ENCODE measurements around the gene IL16.

Gene IL16

GRCh38 chr15:81157939-81158223 is 38.8 kb upstream of the IL16 start:
- no peak for TF ChIP-seq MAX (IDR thresholded peaks at IDR 0.05)
- no peak for TF ChIP-seq EP300 (IDR thresholded peaks at IDR 0.05; ENCODE audit: borderline replicate concordance)
- TF ChIP-seq CEBPB (IDR thresholded peaks at IDR 0.05), result no peak
- TF ChIP-seq CREB1 (IDR thresholded peaks at IDR 0.05; ENCODE audit: low read depth), result no peak
- TF ChIP-seq TAF1 (IDR thresholded peaks at IDR 0.05; ENCODE audit: low read depth), result no peak
- TF ChIP-seq NFIC (IDR thresholded peaks at IDR 0.05), result no peak
- TF ChIP-seq EGR1 (IDR thresholded peaks at IDR 0.05), result no peak
- no peak for TF ChIP-seq RAD21 (IDR thresholded peaks at IDR 0.05; ENCODE audit: low read depth)

- TF ChIP-seq TEAD4 (IDR thresholded peaks at IDR 0.05), result no peak
- TF ChIP-seq FOXM1 (IDR thresholded peaks at IDR 0.05; ENCODE audit: borderline replicate concordance, low read depth), result no peak
- TF ChIP-seq TAF1 (IDR thresholded peaks at IDR 0.05; ENCODE audit: low read depth), result no peak
- TF ChIP-seq MAX (IDR thresholded peaks at IDR 0.05), result no peak
- TF ChIP-seq EGR1 (IDR thresholded peaks at IDR 0.05), result no peak
- TF ChIP-seq, protein P1, sequence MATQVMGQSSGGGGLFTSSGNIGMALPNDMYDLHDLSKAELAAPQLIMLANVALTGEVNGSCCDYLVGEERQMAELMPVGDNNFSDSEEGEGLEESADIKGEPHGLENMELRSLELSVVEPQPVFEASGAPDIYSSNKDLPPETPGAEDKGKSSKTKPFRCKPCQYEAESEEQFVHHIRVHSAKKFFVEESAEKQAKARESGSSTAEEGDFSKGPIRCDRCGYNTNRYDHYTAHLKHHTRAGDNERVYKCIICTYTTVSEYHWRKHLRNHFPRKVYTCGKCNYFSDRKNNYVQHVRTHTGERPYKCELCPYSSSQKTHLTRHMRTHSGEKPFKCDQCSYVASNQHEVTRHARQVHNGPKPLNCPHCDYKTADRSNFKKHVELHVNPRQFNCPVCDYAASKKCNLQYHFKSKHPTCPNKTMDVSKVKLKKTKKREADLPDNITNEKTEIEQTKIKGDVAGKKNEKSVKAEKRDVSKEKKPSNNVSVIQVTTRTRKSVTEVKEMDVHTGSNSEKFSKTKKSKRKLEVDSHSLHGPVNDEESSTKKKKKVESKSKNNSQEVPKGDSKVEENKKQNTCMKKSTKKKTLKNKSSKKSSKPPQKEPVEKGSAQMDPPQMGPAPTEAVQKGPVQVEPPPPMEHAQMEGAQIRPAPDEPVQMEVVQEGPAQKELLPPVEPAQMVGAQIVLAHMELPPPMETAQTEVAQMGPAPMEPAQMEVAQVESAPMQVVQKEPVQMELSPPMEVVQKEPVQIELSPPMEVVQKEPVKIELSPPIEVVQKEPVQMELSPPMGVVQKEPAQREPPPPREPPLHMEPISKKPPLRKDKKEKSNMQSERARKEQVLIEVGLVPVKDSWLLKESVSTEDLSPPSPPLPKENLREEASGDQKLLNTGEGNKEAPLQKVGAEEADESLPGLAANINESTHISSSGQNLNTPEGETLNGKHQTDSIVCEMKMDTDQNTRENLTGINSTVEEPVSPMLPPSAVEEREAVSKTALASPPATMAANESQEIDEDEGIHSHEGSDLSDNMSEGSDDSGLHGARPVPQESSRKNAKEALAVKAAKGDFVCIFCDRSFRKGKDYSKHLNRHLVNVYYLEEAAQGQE (IDR thresholded peaks at IDR 0.05; ENCODE audit: low read depth), result no peak
- no peak for TF ChIP-seq CEBPB (IDR thresholded peaks at IDR 0.05)
Measured at GRCh38 chr15:81160312-81161159, 36.1 kb upstream of the IL16 start.

GRCh38 chr15:81161160-81161673 is 35.5 kb upstream of the IL16 start:
- TF ChIP-seq ZBTB7A (IDR thresholded peaks at IDR 0.05; ENCODE audit: low read depth) (no peak), NFIC (IDR thresholded peaks at IDR 0.05) (no peak), CEBPB (IDR thresholded peaks at IDR 0.05) (no peak), EP300 (IDR thresholded peaks at IDR 0.05; ENCODE audit: borderline replicate concordance) (no peak), TCF12 (IDR thresholded peaks at IDR 0.05; ENCODE audit: low read depth) (no peak), YY1 (IDR thresholded peaks at IDR 0.05; ENCODE audit: low read depth) (no peak), TAF1 (IDR thresholded peaks at IDR 0.05; ENCODE audit: low read depth) (no peak), RAD21 (IDR thresholded peaks at IDR 0.05; ENCODE audit: low read depth) (no peak), CREB1 (IDR thresholded peaks at IDR 0.05; ENCODE audit: low read depth) (no peak), TEAD4 (IDR thresholded peaks at IDR 0.05) (no peak)
- TF ChIP-seq, protein P2, sequence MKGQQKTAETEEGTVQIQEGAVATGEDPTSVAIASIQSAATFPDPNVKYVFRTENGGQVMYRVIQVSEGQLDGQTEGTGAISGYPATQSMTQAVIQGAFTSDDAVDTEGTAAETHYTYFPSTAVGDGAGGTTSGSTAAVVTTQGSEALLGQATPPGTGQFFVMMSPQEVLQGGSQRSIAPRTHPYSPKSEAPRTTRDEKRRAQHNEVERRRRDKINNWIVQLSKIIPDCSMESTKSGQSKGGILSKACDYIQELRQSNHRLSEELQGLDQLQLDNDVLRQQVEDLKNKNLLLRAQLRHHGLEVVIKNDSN (IDR thresholded peaks at IDR 0.05), result no peak

DNA sequence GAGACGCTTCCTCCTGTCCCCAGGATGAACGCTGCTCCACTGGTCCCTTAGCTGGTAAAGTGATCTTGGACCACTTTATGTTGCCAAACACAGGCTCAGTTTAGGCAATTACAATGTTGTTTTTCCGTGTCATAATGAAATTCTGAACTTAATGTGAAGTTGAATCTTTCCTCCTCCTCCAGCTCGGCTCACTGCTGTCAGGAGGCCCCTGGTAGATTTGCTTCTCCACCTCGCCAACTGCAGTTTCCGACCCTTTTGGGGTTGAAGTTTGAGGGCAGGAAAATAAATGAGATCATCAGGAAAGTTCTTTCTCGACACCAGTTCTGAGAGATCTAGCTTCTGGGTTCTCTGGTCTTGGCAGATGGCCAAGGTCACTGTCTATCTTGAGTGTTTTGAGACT is 34.8 kb upstream of the IL16 start:
- TF ChIP-seq EP300 (IDR thresholded peaks at IDR 0.05; ENCODE audit: borderline replicate concordance) (no peak), RAD21 (IDR thresholded peaks at IDR 0.05; ENCODE audit: low read depth) (no peak), MAX (IDR thresholded peaks at IDR 0.05) (no peak), TAF1 (IDR thresholded peaks at IDR 0.05; ENCODE audit: low read depth) (no peak), EGR1 (IDR thresholded peaks at IDR 0.05) (no peak), ZBTB7A (IDR thresholded peaks at IDR 0.05; ENCODE audit: low read depth) (no peak), FOXM1 (IDR thresholded peaks at IDR 0.05; ENCODE audit: borderline replicate concordance, low read depth) (no peak), TCF12 (IDR thresholded peaks at IDR 0.05; ENCODE audit: low read depth) (no peak), NFIC (IDR thresholded peaks at IDR 0.05) (no peak)
- TF ChIP-seq, protein P1 (IDR thresholded peaks at IDR 0.05; ENCODE audit: low read depth), result no peak
- TF ChIP-seq, protein P2 (IDR thresholded peaks at IDR 0.05), result no peak

DNA sequence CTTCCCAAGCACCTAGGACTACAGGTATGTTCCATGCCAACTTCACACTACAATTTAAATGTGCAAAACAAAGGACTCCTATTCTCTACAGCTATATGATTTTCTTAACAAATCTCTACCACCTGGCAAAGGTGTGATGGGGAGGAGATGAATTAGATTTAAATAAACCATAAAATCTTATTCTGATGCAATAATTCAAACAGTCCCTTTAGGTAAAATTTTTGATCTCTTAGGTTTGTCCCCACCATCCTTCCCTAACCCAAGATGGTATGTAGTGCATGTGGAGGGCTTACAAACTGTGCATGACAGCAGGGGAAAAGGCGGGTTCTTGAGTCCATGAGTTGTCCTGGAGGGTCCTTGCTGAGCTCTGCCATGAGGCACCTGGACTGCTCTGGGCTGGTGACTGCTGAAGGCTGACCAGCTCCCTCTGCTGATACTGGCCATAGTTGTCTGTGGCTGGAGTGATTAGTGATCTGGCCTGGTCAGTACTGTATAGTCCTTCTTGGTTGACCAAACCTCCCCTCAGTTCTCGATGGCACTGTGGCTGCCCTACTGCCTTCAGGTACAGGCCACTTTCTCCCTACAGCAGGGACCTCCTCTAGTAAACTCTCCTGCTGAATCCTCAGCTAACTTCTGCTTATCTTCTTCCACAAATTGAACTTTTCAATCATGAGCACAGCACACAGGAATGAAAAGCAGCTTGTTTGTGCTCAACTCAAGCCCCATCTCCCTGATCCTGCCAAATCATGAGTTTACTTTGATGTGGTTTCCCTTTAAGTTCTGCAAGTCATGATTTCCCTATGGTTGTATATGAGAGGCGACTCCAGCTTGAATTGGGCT is 32.5 kb upstream of the IL16 start:
- TF ChIP-seq ZBTB7A (IDR thresholded peaks at IDR 0.05; ENCODE audit: low read depth) (no peak), TCF12 (IDR thresholded peaks at IDR 0.05; ENCODE audit: low read depth) (no peak), EP300 (IDR thresholded peaks at IDR 0.05; ENCODE audit: borderline replicate concordance) (no peak), RAD21 (IDR thresholded peaks at IDR 0.05; ENCODE audit: low read depth) (no peak), NFIC (IDR thresholded peaks at IDR 0.05) (no peak), CREB1 (IDR thresholded peaks at IDR 0.05; ENCODE audit: low read depth) (no peak), TEAD4 (IDR thresholded peaks at IDR 0.05) (no peak), MAX (IDR thresholded peaks at IDR 0.05) (no peak), TAF1 (IDR thresholded peaks at IDR 0.05; ENCODE audit: low read depth) (no peak), FOXM1 (IDR thresholded peaks at IDR 0.05; ENCODE audit: borderline replicate concordance, low read depth) (no peak), CEBPB (IDR thresholded peaks at IDR 0.05) (no peak), EGR1 (IDR thresholded peaks at IDR 0.05) (no peak), YY1 (IDR thresholded peaks at IDR 0.05; ENCODE audit: low read depth) (no peak)
- TF ChIP-seq, protein P1 (IDR thresholded peaks at IDR 0.05; ENCODE audit: low read depth), result no peak
- TF ChIP-seq, protein P2 (IDR thresholded peaks at IDR 0.05), result no peak
